Nephron (organoid): Measurements from ENCODE around the gene CAND1.

ENCODE experiments used
- H3K27ac Mint-ChIP-seq, 3 experiments: 2 replicates each; pipeline ENCODE4 v1.8.0; 2020; ENCODE audit warnings: mixed read lengths in 3 of 3, mild to moderate bottlenecking in 2 of 3, moderate library complexity in 1 of 3
- H3K27me3 Mint-ChIP-seq: 2 replicates; pipeline ENCODE4 v1.8.0; 2021; ENCODE audit warnings: low read depth, mild to moderate bottlenecking, moderate library complexity, mixed read lengths
- H3K36me3 Mint-ChIP-seq: 2 replicates; pipeline ENCODE4 v1.8.0; 2020; ENCODE audit warnings: low read depth, mixed read lengths
- H3K4me1 Mint-ChIP-seq: 2 replicates; pipeline ENCODE4 v1.8.0; 2020; ENCODE audit warnings: mixed read lengths
- H3K4me3 Mint-ChIP-seq, 3 experiments: 2 replicates each; pipeline ENCODE4 v1.8.0; 2020; ENCODE audit warnings: mild to moderate bottlenecking in 3 of 3, mixed read lengths in 3 of 3, moderate library complexity in 2 of 3
- H3K9me3 Mint-ChIP-seq: 2 replicates; pipeline ENCODE4 v1.8.0; 2020; ENCODE audit warnings: mixed read lengths
- TF ChIP-seq, protein P1 (sequence below), 3 experiments: fragments of 200-600 bp; sonication (generic); IDR thresholded peaks; one replicate each; pipeline ENCODE4 v1.5.0; 2021; ENCODE audit warnings: antibody characterized with exemption in 3 of 3; ENCODE audit not compliant: unreplicated experiment in 3 of 3

The CAND1 gene

DNA sequence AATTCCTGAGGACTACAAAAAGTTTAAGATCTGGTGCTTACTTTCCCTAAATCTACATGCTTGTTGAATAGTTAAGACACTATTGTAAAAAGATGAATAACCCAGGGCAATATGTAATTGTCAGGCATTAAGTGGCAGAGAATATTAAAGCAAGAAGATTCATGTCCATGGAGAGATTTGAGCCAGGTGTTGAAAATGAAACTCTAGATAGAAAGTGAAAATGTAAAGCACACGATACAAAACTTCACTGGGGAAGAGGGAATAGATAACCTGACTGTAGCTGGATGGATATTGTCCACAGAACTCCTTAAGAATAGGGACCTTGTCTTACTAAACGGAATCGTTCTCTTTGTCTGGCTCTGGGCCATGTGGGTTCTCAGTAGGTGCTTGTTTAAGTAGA is 5.0 kb downstream of the CAND1 start:
- TF ChIP-seq, protein P1, sequence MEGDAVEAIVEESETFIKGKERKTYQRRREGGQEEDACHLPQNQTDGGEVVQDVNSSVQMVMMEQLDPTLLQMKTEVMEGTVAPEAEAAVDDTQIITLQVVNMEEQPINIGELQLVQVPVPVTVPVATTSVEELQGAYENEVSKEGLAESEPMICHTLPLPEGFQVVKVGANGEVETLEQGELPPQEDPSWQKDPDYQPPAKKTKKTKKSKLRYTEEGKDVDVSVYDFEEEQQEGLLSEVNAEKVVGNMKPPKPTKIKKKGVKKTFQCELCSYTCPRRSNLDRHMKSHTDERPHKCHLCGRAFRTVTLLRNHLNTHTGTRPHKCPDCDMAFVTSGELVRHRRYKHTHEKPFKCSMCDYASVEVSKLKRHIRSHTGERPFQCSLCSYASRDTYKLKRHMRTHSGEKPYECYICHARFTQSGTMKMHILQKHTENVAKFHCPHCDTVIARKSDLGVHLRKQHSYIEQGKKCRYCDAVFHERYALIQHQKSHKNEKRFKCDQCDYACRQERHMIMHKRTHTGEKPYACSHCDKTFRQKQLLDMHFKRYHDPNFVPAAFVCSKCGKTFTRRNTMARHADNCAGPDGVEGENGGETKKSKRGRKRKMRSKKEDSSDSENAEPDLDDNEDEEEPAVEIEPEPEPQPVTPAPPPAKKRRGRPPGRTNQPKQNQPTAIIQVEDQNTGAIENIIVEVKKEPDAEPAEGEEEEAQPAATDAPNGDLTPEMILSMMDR (IDR thresholded peaks at IDR 0.05; ENCODE audit: unreplicated experiment in 3 of 3), result no peak
- H3K9me3 Mint-ChIP-seq, result no peaks in the 10 kb centered on the region
- H3K4me1 Mint-ChIP-seq, result peaks cover 61% of the 10 kb centered on the region
- peak overlapping the region in 1 of 3 experiments; percentile 13 for H3K4me3 Mint-ChIP-seq
- H3K36me3 Mint-ChIP-seq, result peaks cover 43% of the 10 kb centered on the region
- H3K27ac Mint-ChIP-seq, result peak overlapping the region in 2 of 3 experiments; percentile 33 to 43
- H3K27me3 Mint-ChIP-seq, result no peaks in the 10 kb centered on the region

DNA sequence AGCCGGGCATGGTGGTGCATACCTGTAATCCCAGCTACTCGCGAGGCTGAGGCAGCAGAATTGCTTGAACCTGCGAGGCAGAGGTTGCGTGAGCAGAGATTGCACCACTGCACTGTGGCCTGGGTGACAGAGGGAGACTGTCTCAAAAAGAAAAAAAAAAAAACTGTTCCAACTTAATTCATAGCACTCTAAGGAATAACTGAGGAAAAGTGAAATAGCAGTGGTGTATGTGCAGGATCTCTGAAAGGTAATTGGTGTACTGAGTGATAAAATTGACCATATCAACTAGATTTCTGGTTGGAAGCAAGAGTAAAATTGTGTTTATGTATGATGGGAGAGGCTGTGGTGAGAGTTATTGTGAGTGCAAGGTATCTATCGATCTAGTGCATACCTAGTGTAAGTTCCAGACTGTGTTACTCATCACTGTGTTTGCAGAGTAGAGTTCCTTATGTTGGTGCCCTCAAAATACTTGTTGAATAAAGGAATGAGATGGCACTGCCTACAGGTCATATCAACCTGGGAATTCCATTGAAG is 6.3 kb downstream of the CAND1 start:
- no peaks in the 10 kb centered on the region for H3K27me3 Mint-ChIP-seq
- TF ChIP-seq, protein P1 (IDR thresholded peaks at IDR 0.05; ENCODE audit: unreplicated experiment in 3 of 3), result no peak
- no peak overlapping the region for H3K4me3 Mint-ChIP-seq
- peak overlapping the region in 2 of 3 experiments; percentile 30 to 50 for H3K27ac Mint-ChIP-seq
- H3K9me3 Mint-ChIP-seq, result no peaks in the 10 kb centered on the region
- H3K4me1 Mint-ChIP-seq, result peaks cover 66% of the 10 kb centered on the region
- peaks cover 43% of the 10 kb centered on the region for H3K36me3 Mint-ChIP-seq

DNA sequence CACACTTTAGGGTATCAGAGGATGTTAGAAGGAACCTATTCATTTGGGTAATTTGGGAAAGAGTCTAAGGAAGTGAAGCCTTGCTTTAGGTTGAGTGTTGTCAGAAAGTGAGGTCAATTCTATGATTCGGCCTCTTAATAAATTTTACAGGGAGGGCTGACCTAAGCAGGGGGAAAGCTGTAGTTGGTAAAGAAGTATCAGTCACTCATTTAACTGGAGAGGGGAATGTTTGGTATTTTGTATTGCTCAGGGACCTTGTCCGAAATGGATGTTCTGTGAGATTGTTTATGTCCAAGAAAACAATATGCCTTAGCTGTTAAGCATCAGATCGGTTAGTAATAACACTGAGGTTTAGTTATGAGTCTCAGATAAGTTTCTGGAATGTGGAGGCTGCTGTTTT is 7.3 kb downstream of the CAND1 start:
- H3K27ac Mint-ChIP-seq, result peak overlapping the region; percentile 1 to 42 (median 30)
- H3K9me3 Mint-ChIP-seq, result no peaks in the 10 kb centered on the region
- H3K4me1 Mint-ChIP-seq, result peaks cover 66% of the 10 kb centered on the region
- TF ChIP-seq, protein P1 (IDR thresholded peaks at IDR 0.05; ENCODE audit: unreplicated experiment in 3 of 3), result no peak
- no peak overlapping the region for H3K4me3 Mint-ChIP-seq
- no peaks in the 10 kb centered on the region for H3K27me3 Mint-ChIP-seq
- H3K36me3 Mint-ChIP-seq, result peaks cover 43% of the 10 kb centered on the region

DNA sequence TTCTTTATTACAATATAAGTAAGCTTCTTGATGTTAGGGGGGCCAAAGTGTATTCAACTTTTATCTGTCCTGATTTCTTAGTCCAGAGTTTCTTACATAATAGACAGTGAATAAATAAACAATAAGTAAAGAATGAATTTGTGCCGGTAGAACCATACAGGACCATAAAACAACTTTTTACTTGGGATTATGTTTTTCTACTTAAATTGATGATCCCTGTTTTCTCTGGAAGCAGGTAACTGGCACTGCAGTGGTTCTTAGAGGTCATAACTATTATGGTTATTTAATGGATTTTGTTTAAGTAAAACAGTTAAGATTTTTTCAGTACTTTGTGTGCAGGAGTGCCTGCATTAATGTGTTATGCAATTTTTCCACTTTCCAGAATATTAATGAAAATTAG is 10.5 kb downstream of the CAND1 start:
- no peaks in the 10 kb centered on the region for H3K27me3 Mint-ChIP-seq
- H3K27ac Mint-ChIP-seq, result peak overlapping the region in 2 of 3 experiments; percentile 25 to 54
- peaks cover 53% of the 10 kb centered on the region for H3K4me1 Mint-ChIP-seq
- H3K4me3 Mint-ChIP-seq, result no peak overlapping the region
- no peaks in the 10 kb centered on the region for H3K9me3 Mint-ChIP-seq
- peaks cover 49% of the 10 kb centered on the region for H3K36me3 Mint-ChIP-seq
- TF ChIP-seq, protein P1 (IDR thresholded peaks at IDR 0.05; ENCODE audit: unreplicated experiment in 3 of 3), result no peak

DNA sequence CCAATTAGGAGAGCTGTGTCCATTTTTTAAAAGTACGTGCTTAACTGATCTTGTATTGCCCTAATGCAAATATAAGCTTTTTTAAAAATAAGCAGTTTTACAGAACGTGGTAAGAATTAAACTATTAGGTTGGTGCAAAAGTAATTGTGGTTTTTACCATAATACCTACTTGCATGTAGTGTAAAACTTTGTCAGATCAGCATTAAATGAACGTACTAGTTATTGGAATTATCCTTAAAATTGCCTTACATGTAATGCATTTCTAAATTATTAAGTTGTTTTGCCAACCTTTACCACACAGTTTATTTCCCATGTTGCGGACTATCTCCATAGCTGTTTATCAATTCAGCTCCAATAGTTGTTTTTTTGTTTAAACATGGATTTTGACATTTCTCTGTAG is 10.9 kb downstream of the CAND1 start:
- Mint-ChIP-seq H3K4me3 (no peak overlapping the region), H3K36me3 (peaks cover 50% of the 10 kb centered on the region), H3K4me1 (peaks cover 48% of the 10 kb centered on the region), H3K27me3 (no peaks in the 10 kb centered on the region), H3K27ac (peak overlapping the region in 1 of 3 experiments; percentile 5), H3K9me3 (no peaks in the 10 kb centered on the region)
- TF ChIP-seq, protein P1 (IDR thresholded peaks at IDR 0.05; ENCODE audit: unreplicated experiment in 3 of 3), result no peak

DNA sequence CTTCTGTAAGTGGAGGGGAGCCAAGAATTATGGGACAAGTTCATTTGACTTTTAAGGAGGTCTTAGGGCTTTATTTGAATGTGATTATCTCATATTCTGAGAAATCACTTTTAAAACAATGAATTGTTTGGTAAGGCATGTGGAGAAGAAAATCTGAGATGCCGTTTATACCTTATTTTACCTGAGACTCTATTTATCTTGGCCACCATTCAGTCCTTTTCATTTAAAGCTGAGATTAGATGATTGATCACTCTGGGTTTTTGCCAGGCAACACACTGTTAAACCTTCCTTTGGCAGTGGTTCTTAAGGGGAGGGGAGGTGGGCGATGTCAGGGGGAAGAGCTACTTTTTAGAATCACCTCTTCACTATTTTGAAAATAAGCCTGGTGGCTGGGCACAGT is 11.4 kb downstream of the CAND1 start:
- Mint-ChIP-seq H3K27ac (peak overlapping the region in 2 of 3 experiments; percentile 5 to 48), H3K27me3 (no peaks in the 10 kb centered on the region), H3K4me3 (no peak overlapping the region), H3K36me3 (peaks cover 54% of the 10 kb centered on the region), H3K9me3 (no peaks in the 10 kb centered on the region), H3K4me1 (peaks cover 44% of the 10 kb centered on the region)
- TF ChIP-seq, protein P1 (IDR thresholded peaks at IDR 0.05; ENCODE audit: unreplicated experiment in 3 of 3), result no peak
